Keratinocyte (primary cell): ENCODE measurements around the gene PIPOX. TPM values are rescaled to one million over a fixed set of nuclear protein-coding genes. Genes with fewer than 3 reads are reported as not detected.

Source experiments
- DNase-seq: peaks from one replicate; pipeline ENCODE4 v3.0.0-alpha.2; 2011; ENCODE audit warnings: low read depth, missing footprints, low spot score
- FAIRE-seq: peaks from 2 replicates; lab custom pipeline; 2011; peaks lifted over from hg19 to GRCh38; lab: Jason Lieb, UNC
- H2AFZ ChIP-seq: 2 replicates; pipeline ENCODE4 v1.6.0; 2012; ENCODE audit warnings: low read length, control low read depth, inconsistent platforms; ENCODE audit not compliant: control insufficient read depth
- H3K27ac ChIP-seq: 2 replicates; pipeline ENCODE4 v1.5.1; 2011; ENCODE audit warnings: low read length; ENCODE audit not compliant: control insufficient read depth, insufficient read depth
- H3K27me3 ChIP-seq: 3 replicates; pipeline ENCODE4 v1.6.0; 2011; ENCODE audit warnings: low read length; ENCODE audit not compliant: control insufficient read depth, insufficient read depth; ENCODE audit errors: extremely low read depth
- H3K36me3 ChIP-seq, 2 experiments: 2 replicates in 1 of 2; 3 replicates in 1 of 2; pipeline ENCODE4 v1.5.1; 2011; ENCODE audit warnings: low read length in 2 of 2, mild to moderate bottlenecking in 1 of 2; ENCODE audit not compliant: control insufficient read depth in 2 of 2, insufficient read depth in 2 of 2; ENCODE audit errors: extremely low read depth in 1 of 2
- H3K4me1 ChIP-seq: 3 replicates; pipeline ENCODE4 v1.5.1; 2011; ENCODE audit warnings: low read length; ENCODE audit not compliant: control insufficient read depth, insufficient read depth; ENCODE audit errors: extremely low read depth
- H3K4me2 ChIP-seq: 3 replicates; pipeline ENCODE4 v1.6.0; 2011; ENCODE audit warnings: low read depth, low read length; ENCODE audit not compliant: control insufficient read depth, insufficient read depth; ENCODE audit errors: extremely low read depth
- H3K4me3 ChIP-seq, 3 experiments: fragments of 200-600 bp in 1 of 3; sonication (generic) in 1 of 3; 2 replicates in 2 of 3; 3 replicates in 1 of 3; pipeline ENCODE4 v1.5.1; 2011 to 2016; ENCODE audit warnings: low read length in 3 of 3, mild to moderate bottlenecking in 3 of 3, control low read depth in 2 of 3, inconsistent platforms in 1 of 3, low read depth in 1 of 3, mixed read lengths in 1 of 3, mixed run types in 1 of 3, moderate library complexity in 1 of 3; ENCODE audit not compliant: control insufficient read depth in 2 of 3, insufficient read depth in 2 of 3; ENCODE audit errors: extremely low read depth in 1 of 3
- H3K79me2 ChIP-seq: 2 replicates; pipeline ENCODE4 v1.6.0; 2012; ENCODE audit warnings: low read length; ENCODE audit not compliant: control insufficient read depth, insufficient read depth
- H3K9ac ChIP-seq: 3 replicates; pipeline ENCODE4 v1.6.0; 2011; ENCODE audit warnings: low read length; ENCODE audit not compliant: control insufficient read depth, insufficient read depth; ENCODE audit errors: extremely low read depth
- H3K9me1 ChIP-seq: 3 replicates; pipeline ENCODE4 v1.6.0; 2011; ENCODE audit warnings: low read length; ENCODE audit not compliant: control insufficient read depth, insufficient read depth; ENCODE audit errors: extremely low read depth
- H3K9me3 ChIP-seq: 2 replicates; pipeline ENCODE4 v1.5.1; 2012; ENCODE audit warnings: low read depth, low read length; ENCODE audit not compliant: control insufficient read depth
- H4K20me1 ChIP-seq: 3 replicates; pipeline ENCODE4 v1.6.0; 2011; ENCODE audit warnings: low read length; ENCODE audit not compliant: control insufficient read depth, insufficient read depth; ENCODE audit errors: extremely low read depth
- CTCF ChIP-seq, 3 experiments: IDR thresholded peaks in 1 of 3; conservative IDR thresholded peaks in 1 of 3; optimal IDR thresholded peaks in 1 of 3; 2 replicates in 2 of 3; 3 replicates in 1 of 3; pipeline versions ENCODE3 to v1.5.1; 2011; ENCODE audit warnings: low read length in 3 of 3, mild to moderate bottlenecking in 3 of 3, moderate library complexity in 2 of 3, control low read depth in 1 of 3, inconsistent platforms in 1 of 3; ENCODE audit not compliant: insufficient read depth in 2 of 3; ENCODE audit errors: extremely low read depth in 1 of 3
- EZH2 ChIP-seq: IDR thresholded peaks from one replicate; pipeline ENCODE4 v1.6.1; 2012; ENCODE audit warnings: inconsistent platforms, mild to moderate bottlenecking, low read length, moderate library complexity
- dilution Hi-C: fragments of 300-500 bp; cut with MboI; formaldehyde crosslinking; loops from one replicate; pipeline ENCODE4 v1.7.0; 2020; ENCODE audit warnings: low sequenced_read_pairs; ENCODE audit not compliant: extremely low pct_ligation_motif_present
- polyA plus RNA-seq, 5 experiments: library from polyadenylated mRNA; depleted of rRNA in 3 of 5; stranded (reverse) in 3 of 5; stranded (forward) in 1 of 5; unstranded in 1 of 5; fragments of >200 nt; gene quantifications; 1 replicate in 1 of 5; 2 replicates in 3 of 5; 3 replicates in 1 of 5; pipeline versions ENCODE4 v1.2.1 to v1.2.3, GENCODE V29; 2011 to 2012; ENCODE audit warnings: missing spikeins in 2 of 5, low read depth in 1 of 5, low replicate concordance in 1 of 5

Gene PIPOX
- polyA plus RNA-seq, 1 donor (not counting 4 experiments of a cell fraction or from before 2014, with no cell fraction given): not detected

- TF ChIP-seq CTCF (optimal IDR thresholded peaks at IDR 0.05 in 1 of 3, IDR thresholded peaks at IDR 0.05 in 1 of 3, conservative IDR thresholded peaks at IDR 0.05 in 1 of 3; ENCODE audit: extremely low read depth in 1 of 3, insufficient read depth in 2 of 3, low read length in 3 of 3): no peak
These were observed 26.6 kb downstream of the PIPOX start for GRCh38 chr17:29069526-29070041.

DNA sequence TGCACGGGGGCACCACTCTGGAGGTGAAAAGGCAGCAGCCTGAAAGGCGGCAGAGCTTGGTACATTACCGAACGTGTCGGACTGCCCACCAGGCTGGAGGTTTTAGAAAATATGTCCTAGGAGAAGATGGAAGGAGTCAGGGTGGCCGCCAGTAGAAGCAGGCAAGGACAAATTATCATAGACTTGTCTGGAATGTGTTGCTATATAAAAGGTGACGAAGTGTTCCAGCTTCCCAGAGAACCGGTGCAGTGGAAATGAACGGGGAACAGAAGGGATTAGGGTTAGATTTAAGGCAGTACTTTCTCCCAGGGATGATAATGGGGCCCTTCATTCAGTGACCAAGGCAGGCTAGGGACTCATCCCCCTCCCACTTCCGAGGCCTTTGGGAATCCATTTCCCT lies 27.4 kb downstream of the PIPOX start:
- FAIRE-seq: peak; percentile 13

More at GRCh38 chr17:29069526-29070041, 26.6 kb downstream of the PIPOX start:
- Histone ChIP-seq H2AFZ (no peak overlapping the region), H4K20me1 (no peaks in the 10 kb centered on the region), H3K4me2 (peak overlapping the region; percentile 51), H3K9ac (no peak overlapping the region), H3K9me3 (no peaks in the 10 kb centered on the region), H3K27ac (no peak overlapping the region), H3K79me2 (no peaks in the 10 kb centered on the region), H3K27me3 (peaks cover 23% of the 10 kb centered on the region), H3K4me1 (peaks cover 6% of the 10 kb centered on the region), H3K4me3 (no peak overlapping the region), H3K9me1 (no peaks in the 10 kb centered on the region), H3K36me3 (no peaks in the 10 kb centered on the region)
- no peak for FAIRE-seq
- DNase-seq: no peak
- dilution Hi-C loops: no loop called here

More for the DNA sequence above, 27.4 kb downstream of the PIPOX start:
- Histone ChIP-seq H3K4me2 (no peak overlapping the region), H3K9me3 (no peaks in the 10 kb centered on the region), H3K79me2 (no peaks in the 10 kb centered on the region), H3K9ac (no peak overlapping the region), H2AFZ (no peak overlapping the region), H3K9me1 (no peaks in the 10 kb centered on the region), H3K27me3 (peaks cover 18% of the 10 kb centered on the region), H3K36me3 (no peaks in the 10 kb centered on the region), H3K27ac (no peak overlapping the region), H4K20me1 (no peaks in the 10 kb centered on the region), H3K4me1 (peaks cover 6% of the 10 kb centered on the region), H3K4me3 (no peak overlapping the region)
- no peak for DNase-seq
- TF ChIP-seq EZH2 (no peak), CTCF (optimal IDR thresholded peaks at IDR 0.05 in 1 of 3, IDR thresholded peaks at IDR 0.05 in 1 of 3, conservative IDR thresholded peaks at IDR 0.05 in 1 of 3; ENCODE audit: extremely low read depth in 1 of 3, insufficient read depth in 2 of 3, low read length in 3 of 3) (no peak)
- dilution Hi-C loops: no loop called here
